Esophagus squamous epithelium (tissue), 4 donors: ENCODE data around the gene TMEM214.

ENCODE experiments used
- CTCF ChIP-seq, 6 experiments: fragments of 450-650 bp in 4 of 6; fragments of 200-600 bp in 2 of 6; sonication (generic) in 2 of 6; IDR thresholded peaks; one replicate each; pipeline ENCODE4 v1.5.1; 2016 to 2019; ENCODE audit warnings: antibody characterized with exemption in 6 of 6, mild to moderate bottlenecking in 4 of 6, moderate library complexity in 4 of 6
- POLR2A ChIP-seq, 4 donors: fragments of 450-650 bp; IDR thresholded peaks; one replicate each; pipeline ENCODE4 v1.6.1; 2017; ENCODE audit warnings: antibody characterized with exemption in 4 of 4, mild to moderate bottlenecking in 4 of 4, moderate library complexity in 3 of 4

DNA sequence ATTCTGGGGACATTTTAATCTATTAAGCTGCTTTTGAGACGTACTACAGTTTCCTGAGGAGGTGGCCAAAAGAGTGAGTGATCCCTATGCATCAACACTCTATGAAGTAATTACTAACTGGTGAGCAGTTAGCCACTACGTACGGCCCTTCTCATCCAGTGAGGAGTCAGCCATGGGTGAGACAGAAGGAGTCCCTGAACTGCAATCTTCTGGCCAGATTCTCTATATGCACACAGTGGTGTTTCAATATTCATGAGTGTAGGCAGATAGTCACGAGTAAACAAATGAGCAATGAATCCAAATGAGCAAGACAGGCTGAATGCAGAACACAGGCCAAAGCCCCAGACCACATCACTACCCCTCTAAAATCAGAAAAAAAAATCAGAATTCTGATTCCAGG, 29.8 kb upstream of the TMEM214 start:
- TF ChIP-seq CTCF (IDR thresholded peaks at IDR 0.05), result no peak
- TF ChIP-seq POLR2A (IDR thresholded peaks at IDR 0.05), result no peak
